Brain microvascular endothelial cell (primary cell): ENCODE results near the gene PPP3CA.
"Not testable (repeated sequence)": the region's sequence is repeated elsewhere in the genome, so short reads cannot be mapped to it uniquely, and the experiment has no call there.

ENCODE experiments used
- DNase-seq: peaks from one replicate; pipeline ENCODE4 v3.0.0-alpha.2; 2020
- H3K27ac ChIP-seq: fragments of 250-450 bp; sonication (Bioruptor Pico); 2 replicates; pipeline ENCODE4 v1.5.1; 2020; ENCODE audit warnings: mild to moderate bottlenecking, moderate library complexity
- H3K27me3 ChIP-seq: fragments of 250-450 bp; sonication (Bioruptor Pico); replicated peaks from 2 replicates; pipeline ENCODE4 v1.5.1; 2020; ENCODE audit warnings: mild to moderate bottlenecking
- H3K36me3 ChIP-seq: fragments of 250-450 bp; sonication (Bioruptor Pico); replicated peaks from 2 replicates; pipeline ENCODE4 v1.5.1; 2020; ENCODE audit warnings: mild to moderate bottlenecking
- H3K4me3 ChIP-seq: 2 replicates; pipeline ENCODE4 v1.5.1; 2011; ENCODE audit warnings: low read depth, mild to moderate bottlenecking, control low read depth, low read length, moderate library complexity
- CTCF ChIP-seq: IDR thresholded peaks from 2 replicates; pipeline ENCODE4 v1.5.1; 2011; ENCODE audit warnings: low read depth, mild to moderate bottlenecking, moderate library complexity, low read length, control low read depth, inconsistent platforms; ENCODE audit errors: missing control alignments
- in situ Hi-C: cut with HindIII; loops from 2 replicates; pipeline ENCODE4 v1.10.0; 2017; ENCODE audit warnings: low sequenced_read_pairs, low pct_ligation_motif_present

Gene PPP3CA

GRCh38 chr4:101005659-101006058 lies 341.7 kb downstream of the PPP3CA start:
- in situ Hi-C loops, result no loop called here
- H3K27ac ChIP-seq, result no peak overlapping the region
- H3K4me3 ChIP-seq, result no peak overlapping the region
- no peak for TF ChIP-seq CTCF
- no peaks in the 10 kb centered on the region for H3K27me3 ChIP-seq
- no peak for DNase-seq
- no peaks in the 10 kb centered on the region for H3K36me3 ChIP-seq

GRCh38 chr4:101000496-101000895 lies 346.8 kb downstream of the PPP3CA start:
- Histone ChIP-seq H3K4me3 (no peak overlapping the region), H3K36me3 (no peaks in the 10 kb centered on the region), H3K27ac (no peak overlapping the region), H3K27me3 (no peaks in the 10 kb centered on the region)
- DNase-seq, result no peak
- in situ Hi-C loops, result no loop called here
- no peak for TF ChIP-seq CTCF

- Histone ChIP-seq H3K36me3 (no peaks in the 10 kb centered on the region), H3K27ac (no peak overlapping the region), H3K4me3 (no peak overlapping the region), H3K27me3 (no peaks in the 10 kb centered on the region)
- in situ Hi-C loops, result no loop called here
- TF ChIP-seq CTCF, result no peak
- no peak for DNase-seq
Observed at GRCh38 chr4:100995671-100996070, 351.7 kb downstream of the PPP3CA start.

DNA sequence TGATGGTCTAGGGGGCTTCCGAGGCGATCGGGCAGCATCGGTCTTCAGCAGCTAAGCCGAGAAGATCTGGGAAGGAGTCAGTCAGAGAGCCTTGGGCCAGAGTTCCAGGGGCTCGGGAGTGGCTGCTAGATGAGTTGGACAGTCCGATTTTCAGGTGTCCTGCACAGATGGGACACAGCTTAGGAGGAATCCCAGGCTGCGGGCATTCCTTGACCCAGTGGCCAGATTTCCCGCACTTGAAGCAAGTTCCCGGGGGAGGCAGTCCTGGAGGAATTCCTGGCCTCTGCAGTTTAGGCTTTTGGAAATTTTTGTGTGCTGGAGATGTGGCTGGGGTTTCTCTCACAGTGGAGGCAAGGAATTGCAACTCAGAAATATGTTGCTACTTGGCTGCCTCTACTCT lies 352.3 kb downstream of the PPP3CA start:
- H3K27ac ChIP-seq, H3K27me3 ChIP-seq, DNase-seq, H3K36me3 ChIP-seq, H3K4me3 ChIP-seq, in situ Hi-C loops: not testable (repeated sequence)

- H3K27ac ChIP-seq, result peak overlapping the region; percentile 17
- H3K27me3 ChIP-seq, H3K4me3 ChIP-seq, in situ Hi-C loops, H3K36me3 ChIP-seq: not testable (repeated sequence)
- peak; percentile 65 for DNase-seq
Observed at GRCh38 chr4:100991332-100992069, 355.8 kb downstream of the PPP3CA start.

DNA sequence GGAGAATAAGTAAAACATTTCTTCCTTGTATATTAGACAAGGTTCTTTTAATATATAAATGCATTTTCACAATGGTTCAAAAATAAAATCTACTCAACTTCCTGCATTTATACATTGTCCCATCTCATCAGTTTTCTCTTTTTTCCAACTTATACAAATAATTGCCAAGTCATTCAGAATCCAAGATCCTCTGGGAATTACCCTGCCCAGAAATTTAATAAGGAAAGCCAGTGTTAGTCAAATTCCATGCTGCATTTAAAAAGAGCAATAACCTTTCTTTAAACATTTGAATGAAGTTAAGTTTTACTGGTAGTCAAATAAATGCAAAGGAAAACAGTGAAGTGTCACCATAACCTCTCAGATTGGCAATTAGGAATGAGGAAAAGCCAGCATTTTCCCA lies 357.9 kb downstream of the PPP3CA start:
- no peak for DNase-seq
- Histone ChIP-seq H3K27me3 (no peaks in the 10 kb centered on the region), H3K4me3 (no peak overlapping the region), H3K36me3 (no peaks in the 10 kb centered on the region), H3K27ac (no peak overlapping the region)
- TF ChIP-seq CTCF, result no peak
- in situ Hi-C loops, result no loop called here

- in situ Hi-C loops, result no loop called here
- Histone ChIP-seq H3K36me3 (no peaks in the 10 kb centered on the region), H3K27me3 (no peaks in the 10 kb centered on the region), H3K27ac (no peak overlapping the region), H3K4me3 (no peak overlapping the region)
- no peak for TF ChIP-seq CTCF
- DNase-seq, result no peak
Observed at GRCh38 chr4:100988876-100989275, 358.4 kb downstream of the PPP3CA start.
